NCI-H446 (cell line): ENCODE results near the gene CCDC141.
A peak's percentile ranks its signal among the peaks of the same experiment; 100 is the strongest.

ENCODE experiments used
- DNase-seq, 2 experiments: peaks; one replicate each; lab custom pipeline; 2025; lab: John Stamatoyannopoulos, UW

The CCDC141 gene

DNA sequence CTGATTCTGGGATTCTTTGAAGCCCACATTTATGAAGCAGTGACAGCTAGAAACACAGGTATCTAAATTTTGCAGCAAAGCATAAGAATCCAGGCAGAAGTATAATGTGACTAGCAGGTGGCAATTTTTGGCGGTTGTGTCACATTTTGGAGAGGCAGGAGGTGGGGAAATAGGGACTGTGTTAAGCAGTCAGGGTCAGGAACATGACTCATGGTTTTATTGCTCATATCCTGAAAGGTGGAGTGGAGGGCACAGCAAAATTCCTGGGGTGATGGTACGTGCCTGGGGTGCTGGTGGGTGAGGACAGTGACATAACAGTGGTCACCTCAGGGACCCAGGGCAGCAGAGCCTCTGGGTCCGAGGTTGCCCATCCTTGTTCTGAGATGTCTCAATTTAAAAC, 179.2 kb downstream of the CCDC141 start:
- no peak for DNase-seq

DNA sequence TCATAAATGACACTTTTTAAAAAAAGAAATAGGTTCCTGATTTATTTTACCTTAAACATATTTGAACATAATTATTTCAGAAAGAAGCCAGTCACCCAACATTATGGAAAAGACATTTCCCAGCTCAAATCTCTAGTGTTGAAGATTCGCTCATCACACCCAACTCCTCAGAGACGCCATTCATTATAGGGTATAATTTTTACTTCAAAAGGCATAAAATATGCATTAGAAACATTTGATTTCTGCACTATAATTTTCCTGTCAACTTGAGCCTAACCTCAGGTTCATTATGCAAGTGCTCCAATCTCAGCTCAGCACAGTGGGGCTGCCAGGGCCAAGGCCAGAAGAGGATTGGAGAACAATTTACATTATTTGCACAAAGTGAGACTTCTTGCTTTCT, 183.9 kb downstream of the CCDC141 start:
- peak in 1 of 2 experiments; percentile 15 for DNase-seq

DNA sequence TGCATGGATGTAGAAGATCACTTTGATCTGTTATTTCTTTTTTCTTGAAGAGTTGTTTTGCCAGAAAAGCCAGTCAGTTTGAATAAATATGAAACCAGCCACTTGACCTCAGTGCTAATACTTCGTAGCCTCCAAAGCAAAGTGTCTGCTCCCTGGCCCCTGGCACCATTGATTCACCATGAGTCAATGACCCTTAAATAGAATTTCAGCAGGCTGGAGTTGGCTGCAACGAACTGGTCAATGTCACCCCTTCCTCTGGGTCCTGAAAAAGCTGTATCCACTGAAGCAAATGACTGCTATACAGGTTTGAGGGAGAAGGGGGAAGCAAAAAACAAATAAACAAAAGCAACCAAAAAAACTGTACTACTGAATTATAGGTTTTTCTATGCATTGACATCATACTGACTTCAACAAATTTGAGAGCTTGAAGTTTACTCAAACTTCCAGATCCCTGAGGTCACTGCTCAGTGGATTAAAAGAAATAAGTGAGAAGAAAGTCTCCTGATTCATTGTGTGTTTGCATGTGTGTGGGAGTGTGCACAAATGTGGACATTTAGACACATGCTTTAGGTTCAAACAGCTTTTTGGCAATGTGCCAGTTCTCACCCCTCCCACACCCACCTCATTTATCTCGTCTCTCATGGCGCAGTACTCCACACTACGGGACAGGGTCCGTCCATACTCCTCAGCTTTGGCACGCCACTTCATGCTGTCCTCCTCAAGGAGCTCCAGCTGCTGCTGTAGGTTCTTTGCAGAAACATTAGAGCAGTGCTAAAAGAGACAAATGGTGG, 184.6 kb downstream of the CCDC141 start:
- DNase-seq = peak in 1 of 2 experiments; percentile 48

DNA sequence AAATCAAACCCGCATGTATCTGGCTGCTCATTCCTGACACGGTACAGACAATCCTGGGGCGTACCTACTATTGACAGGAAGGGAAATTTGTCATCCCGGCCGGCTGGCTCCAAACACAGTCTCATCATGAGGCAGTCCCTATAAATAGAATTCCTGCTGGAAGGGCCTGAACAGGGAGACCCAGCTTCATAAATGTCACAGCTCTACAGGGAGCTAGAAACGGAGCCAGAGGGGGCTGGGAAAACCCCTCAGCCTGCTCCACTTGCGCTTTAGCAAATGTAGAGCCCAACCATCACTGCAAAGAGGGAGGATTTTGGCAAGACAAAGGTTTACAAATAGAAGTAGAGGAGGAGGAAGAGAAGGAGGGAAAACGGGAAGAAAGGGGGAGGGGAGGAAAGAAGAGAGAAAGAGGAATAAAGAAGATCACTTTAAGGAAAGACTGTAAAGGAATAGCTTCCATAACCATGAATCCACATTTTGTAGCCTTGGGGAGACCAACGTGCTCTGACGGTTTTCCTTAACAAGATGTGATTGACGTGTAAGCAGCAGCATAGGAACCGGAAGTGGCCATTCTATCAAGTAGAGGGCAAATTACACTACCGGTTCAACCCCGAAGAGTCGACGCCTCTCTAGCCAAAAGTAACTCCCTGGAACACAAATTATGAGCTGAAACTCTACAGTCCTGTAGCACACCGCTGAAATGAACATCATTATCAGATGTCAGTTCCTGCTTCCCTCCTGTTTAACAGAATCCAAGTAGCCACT, 185.9 kb downstream of the CCDC141 start:
- peak in 1 of 2 experiments; percentile 71 for DNase-seq

DNA sequence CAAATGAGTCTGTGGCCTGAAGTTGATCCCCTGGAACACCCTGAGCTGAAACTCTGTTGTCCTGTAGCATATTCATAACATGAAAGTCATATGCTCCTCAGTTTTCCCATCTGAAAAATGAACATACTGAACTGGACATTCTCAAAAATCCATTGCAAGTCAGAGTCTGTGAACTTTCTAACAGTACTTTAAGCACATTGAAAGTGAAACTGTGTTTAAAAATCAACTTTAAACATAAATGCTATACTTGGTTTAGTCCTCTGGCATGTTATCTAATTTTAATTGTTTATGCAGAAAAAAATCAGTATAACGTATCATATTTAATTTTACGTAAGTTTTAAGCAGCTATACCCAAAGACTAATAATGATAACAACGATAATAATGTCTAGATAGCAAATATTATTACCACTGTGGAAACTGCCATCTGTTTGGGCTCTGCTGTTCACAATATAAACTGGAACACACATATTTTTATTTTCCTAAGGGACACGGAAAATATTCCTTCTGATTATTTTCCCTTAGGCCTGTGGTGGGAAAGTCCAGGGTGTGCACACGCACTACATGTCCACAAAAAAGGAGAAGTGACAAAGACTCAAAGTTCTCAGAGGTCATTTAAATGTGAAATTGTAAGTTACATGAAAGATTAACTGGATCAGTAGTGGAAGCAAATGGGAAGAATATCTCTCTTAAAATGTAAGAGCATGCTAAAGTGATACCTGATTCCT, 186.6 kb downstream of the CCDC141 start:
- DNase-seq = no peak

DNA sequence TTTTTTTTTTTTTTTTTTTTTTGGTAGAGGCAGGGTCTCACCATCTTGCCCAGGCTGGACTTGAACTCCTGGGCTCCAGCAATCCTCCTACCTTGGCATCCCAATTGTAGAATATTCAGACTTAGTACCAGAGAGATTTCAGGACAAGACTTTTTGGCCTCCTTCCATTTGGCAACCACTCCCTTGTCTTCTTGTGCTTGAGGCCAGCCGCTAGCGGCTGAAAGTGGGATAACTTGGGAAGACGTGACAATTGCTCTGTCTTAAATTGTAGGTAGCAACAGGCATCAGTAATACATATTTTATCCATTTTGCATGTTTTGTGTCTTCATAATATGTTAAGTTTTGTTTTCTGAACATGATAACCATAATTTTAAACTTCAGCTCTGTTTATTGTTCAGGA, 189.4 kb downstream of the CCDC141 start:
- DNase-seq = peak; percentile 81 to 94

DNA sequence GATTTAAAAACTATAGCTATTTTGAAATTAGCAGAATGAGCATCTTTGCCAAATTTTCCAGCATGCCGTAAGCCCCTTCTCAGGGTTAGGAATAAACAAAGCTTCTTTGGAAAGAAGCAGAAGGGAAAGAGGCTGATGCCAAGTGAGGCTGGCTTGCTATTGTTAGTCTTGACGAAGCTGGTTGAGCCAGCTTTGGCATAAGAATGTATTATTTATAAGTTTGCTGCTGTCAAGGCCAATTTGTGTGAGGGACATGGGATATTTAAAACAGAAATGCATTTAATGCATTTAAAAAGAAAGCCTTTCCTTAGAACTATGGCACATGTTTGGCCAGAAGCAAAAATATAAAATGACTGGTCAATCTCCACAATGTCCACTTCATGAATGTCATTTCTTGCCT, 190.2 kb downstream of the CCDC141 start:
- DNase-seq = peak; percentile 73 to 85

DNA sequence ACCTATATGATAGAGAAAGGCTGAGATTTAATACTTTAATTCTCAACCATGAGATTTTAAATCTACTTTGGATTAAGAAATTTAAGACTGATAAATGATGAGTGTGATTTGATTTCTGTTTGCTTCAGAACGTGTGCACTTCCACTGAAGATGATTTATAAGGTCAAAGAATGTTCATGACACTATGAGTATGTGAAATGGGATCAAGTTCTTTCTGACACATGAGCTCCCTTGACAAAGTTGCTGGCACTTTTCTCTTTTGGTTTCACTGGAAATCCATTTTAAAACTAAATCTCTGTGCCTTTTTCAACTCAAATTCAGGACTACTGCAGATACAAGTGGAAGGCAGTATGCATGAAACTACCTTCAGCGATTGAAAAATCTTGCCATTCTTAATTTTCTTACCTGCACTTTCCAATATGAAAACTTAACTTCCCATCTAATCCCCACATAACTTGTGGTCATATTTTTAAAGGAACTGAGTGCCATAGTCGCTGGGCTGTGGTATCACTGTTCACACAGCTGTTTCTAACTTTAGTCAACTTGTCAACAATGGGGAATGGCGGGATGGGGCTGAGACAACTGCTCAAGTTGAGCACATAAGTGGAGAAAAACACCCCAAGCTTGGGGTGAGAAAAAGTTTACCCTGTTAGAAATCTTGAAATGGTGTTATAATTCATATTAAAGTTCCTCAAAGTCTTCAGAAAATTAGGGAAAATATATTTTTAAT, 190.9 kb downstream of the CCDC141 start:
- DNase-seq = no peak

DNA sequence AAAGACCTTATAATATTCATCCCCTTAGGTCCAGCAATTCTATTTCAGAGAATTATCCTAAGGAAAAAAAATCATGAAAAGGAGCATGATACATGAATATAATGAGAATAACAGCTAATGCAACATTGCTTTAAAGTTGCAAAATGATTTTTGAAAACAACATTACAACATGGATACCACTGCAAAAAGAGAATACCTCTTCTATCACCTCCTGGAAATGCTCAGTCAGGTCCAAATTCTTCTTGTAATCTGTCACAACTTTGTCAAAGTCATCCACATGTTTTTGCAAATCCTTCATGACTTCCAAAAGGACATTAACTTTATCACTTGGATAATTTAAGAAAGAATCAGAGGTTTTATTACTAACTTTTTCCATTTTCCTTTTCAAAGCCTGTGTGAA, 194.8 kb downstream of the CCDC141 start:
- DNase-seq = no peak

DNA sequence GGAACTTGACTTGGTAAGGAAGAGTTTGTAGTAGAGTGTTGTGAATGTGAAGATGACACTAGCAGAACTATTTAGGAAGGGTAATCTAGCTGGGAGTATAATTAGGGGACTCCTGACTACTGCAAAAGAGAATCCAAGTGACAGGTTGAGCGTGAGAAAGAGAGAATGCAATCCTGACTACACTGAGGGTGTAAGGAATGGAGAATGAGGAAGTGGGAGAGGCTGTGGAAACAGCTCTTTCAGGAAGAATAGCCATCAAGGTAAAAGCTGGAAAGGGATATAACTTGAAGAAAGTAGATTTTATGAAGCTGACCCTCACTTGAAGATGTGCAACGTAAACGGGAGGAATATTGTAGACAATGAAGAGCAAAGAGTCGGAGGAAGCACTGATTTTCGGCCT, 201.6 kb downstream of the CCDC141 start:
- DNase-seq = no peak

DNA sequence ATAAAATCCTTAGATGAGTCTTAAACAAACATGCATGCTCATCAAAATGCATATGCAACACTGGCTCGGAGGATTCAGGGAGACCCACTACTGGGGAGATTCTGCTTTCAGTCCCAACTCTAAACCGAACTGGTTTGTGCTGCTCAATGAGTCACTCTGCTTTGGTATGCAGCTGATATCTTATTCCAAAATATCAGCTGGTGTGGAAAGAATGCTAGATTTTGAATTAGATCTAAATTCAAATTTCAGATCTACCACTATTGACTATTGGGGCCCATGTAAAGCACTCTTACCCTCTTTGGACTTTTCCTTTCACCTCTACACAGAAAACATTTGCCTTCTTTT, 203.5 kb downstream of the CCDC141 start:
- DNase-seq = no peak

DNA sequence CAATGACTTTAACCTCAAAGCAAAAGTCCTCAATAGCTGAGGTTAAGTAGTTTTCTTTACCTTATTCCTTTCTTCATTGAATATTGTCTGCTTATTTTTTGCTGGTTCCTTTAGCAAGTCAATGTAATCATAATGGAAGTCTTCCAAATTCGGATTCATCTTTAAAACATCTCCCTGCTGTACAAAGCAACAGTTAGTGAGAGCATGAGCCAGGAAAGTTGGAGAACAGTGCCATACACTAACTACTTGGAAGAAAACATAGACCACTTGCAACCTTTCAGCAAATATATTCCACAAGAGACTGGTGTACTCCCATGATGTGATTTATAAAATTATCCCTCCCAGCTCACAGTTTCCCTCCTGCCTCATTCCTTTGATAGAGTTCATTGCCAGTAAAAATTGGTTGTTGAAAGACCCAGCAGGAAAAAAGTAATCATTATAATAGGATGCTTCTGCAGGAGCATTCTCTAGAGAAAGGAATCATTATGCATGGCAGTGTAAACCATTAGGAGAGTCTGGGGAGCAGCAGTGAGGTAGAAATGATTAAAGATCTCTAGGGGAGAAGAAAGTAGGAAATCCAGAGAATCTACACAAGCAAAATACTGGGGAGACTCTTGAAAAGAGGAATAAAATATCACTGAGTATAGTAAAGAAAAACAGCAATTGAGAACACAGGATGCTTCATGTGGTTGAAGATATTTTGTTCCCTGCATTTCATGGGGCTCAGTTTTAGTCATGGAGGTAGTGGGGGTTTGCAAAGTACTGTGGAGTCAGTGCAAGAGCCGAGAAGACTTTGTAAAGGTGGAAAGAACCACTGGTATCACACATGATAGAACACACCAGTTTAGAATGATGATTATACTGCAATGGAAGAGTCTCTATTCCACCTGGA, 204.1 kb downstream of the CCDC141 start:
- DNase-seq = peak in 1 of 2 experiments; percentile 31

DNA sequence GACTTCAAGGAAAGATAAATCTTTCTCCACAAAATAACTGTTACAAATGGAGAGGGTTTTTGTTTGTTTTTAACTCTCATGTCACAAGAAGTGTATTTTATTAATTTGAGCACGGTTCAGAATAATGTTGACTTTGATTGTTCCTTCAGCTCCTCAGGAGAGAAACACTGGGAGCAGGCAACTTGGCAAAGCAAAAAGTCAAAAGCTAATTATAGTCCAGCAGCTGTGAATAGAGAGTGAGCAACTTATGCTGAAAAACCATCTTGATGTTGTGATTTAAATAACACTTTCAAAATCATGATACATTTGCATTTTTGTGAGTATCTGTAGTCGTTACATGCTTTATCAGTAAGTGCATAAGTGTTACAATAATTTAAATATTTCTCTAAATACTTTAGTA, 205.2 kb downstream of the CCDC141 start:
- DNase-seq = no peak

DNA sequence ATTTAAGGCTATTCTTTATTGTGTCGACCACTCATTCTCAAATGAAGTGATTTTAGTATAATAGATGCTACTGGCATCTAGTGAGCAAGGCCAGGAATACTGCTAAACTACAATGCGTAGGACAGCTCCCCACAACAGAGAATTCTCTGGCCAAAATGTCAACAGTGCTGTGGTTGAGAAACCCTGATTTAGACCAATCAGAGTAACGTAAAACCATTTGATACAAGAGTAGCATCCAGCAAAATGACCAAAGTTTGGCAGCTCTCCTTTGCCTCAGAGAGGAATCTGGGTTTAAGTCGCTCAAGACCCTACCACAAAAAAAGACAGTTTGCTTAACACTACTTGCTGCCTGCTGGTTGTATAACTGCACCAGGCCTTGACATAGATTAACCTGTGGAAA, 205.7 kb downstream of the CCDC141 start:
- DNase-seq = no peak

DNA sequence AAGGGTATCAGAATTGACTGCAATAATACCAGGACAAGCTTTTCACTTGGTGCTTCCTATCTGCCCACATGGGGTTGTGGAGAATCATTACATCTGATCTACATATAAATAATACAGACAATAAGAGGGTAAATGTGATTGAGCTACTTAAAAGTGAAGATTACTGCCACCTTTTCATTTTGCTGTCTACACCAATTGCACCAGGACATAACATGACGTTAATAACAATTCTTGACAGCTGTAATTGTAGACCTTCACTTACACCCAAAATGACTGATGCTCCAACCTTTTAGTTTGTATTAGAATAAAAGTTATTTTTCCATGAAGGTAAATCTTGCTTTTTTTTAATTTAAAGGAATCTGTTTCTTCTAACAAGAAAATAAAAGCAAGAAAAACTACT, 206.2 kb downstream of the CCDC141 start:
- DNase-seq = no peak

DNA sequence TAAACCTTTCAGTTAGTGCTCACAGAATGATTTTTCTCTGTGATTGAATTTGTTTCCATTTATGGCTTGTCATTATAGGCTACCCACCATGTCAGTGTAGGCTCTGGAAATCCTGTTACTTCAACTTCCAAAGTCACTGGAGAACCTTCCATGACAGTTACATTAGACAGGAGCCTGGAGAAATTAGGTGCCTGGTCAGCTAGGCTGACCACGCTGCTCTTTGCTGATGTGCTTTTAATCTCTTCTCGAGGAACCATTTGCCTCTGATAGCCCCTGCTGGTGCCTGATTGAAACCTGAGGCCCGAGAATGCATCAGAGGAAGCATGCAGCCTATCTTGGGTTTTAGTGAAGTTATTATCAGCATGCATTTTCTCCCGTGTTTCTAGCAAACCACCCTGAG, 213.1 kb downstream of the CCDC141 start:
- no peak for DNase-seq

DNA sequence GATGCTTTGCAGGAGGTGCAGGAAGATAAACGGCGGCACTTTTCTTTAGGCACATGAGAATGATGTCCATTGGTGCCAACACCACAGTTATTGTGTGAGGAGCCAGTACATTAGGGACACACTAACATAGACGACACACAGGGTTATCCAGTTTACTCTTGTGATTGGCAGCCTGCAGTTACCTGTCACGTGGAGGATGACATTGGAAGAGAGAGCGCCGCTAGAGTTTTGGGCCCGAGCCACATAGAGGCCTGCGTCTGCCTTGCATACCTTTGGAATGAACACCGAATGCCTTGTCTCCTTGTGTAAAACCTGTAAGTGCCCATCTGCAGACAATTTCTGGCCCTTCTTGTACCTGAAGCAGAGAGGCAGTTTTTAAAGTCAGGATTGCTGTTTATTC, 215.9 kb downstream of the CCDC141 start:
- DNase-seq = no peak

DNA sequence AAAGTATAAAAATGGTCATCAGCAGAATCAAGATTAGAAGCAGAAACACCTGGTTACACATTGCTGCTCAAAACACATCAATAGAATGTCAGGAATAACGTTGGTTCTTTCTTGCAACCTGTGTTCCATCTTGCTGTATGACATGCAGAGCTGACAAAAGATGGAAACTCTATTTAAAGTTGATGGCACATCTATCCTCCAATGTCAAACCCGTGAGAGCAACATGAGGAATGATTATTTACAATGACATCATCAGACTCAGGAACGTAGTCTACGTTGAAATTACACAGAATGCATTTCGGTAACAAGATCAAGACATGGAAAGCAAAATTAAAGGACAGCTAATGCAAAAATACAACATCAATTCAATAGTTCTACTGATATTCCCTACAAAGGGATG, 216.6 kb downstream of the CCDC141 start:
- DNase-seq = no peak

DNA sequence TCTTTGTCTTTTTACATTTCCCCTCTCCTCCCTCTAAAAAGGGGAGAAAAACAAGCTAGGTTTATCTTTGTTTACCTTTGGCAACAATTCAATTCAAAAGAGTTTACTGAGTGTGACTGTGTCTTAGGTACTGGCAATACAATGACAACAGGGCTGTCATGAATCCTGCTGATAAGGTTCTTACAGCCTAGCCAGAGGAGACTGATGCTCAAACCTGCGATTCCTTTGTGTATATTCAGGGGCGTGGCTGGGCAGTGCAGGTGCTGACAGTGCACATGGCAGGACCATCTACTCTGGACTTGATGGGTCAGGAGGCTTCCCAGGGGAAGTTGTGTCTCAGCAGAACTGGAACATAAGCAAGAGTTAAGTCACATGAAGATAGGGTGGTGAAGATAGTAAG, 219.5 kb downstream of the CCDC141 start:
- DNase-seq = no peak

DNA sequence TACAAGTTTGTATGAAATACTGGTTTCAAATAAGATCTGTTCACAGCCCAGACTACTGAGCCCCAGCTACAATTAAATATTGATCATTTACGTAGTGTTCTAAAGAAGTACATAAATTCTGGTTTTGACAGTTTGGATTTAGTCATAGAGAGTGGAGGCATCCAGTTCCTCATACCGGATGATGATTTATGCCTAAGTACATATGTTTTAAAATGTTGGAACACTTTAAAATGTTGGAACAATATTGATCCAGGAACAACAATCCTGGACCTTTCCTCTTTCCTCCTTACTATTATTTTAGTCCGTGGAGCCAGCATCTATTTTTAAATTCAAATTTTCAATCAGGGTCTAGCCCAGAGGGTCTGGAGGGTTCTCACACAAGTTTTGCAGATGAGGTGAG, 220.0 kb downstream of the CCDC141 start:
- DNase-seq = no peak

DNA sequence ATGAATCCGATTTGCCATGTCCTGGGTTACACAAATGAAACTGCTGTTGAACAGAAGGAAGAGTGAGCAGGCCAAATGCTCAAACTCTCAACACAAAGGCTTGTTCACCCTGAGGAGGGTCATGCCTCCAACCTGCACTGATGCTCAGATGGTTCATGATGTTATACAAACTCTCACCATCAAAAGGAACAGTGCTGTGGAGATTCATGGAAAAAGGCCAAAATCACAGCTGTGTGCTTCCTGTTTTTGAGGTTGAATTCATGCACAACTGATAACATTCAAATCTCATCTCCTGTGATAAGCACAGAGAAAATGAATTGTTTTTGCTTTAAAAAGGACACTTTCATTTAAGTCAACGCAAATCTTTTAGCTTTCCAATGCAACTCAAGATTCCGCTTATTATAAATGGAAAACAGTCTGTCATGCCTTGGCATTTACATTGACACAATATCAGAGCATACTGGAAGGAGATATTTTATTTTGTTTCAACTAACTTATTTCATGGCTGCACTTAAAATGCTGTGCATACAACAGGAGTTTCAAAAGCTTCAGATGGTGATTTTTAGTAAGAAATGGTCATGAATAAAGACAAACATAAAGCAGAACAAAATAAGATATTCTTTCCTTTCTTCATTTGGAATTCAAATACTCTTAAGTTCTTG, 220.5 kb downstream of the CCDC141 start:
- DNase-seq = peak in 1 of 2 experiments; percentile 8
